Stimulated activated CD8-positive, alpha-beta memory T cell treated with anti-CD3 and anti-CD28 coated beads, Interleukin-4, amount 100 ng/mL, for 1 hour (primary cell): ENCODE results near the gene ATXN7.

Experiments
- DNase-seq, 2 donors: peaks; one replicate each; pipeline ENCODE4 v3.0.0-alpha.2; 2020; ENCODE audit warnings: low read depth in 2 of 2, low spot score in 1 of 2

The ATXN7 gene

GRCh38 chr3:64046592-64046991 lies 182.9 kb downstream of the ATXN7 start:
- DNase-seq = no peak

GRCh38 chr3:64046996-64047594 lies 183.4 kb downstream of the ATXN7 start:
- DNase-seq = no peak

- DNase-seq = no peak
Measured at GRCh38 chr3:64047787-64048186, 184.1 kb downstream of the ATXN7 start.

- no peak for DNase-seq
Measured at GRCh38 chr3:64048631-64049061, 185.0 kb downstream of the ATXN7 start.

- DNase-seq = no peak
Measured at GRCh38 chr3:64049136-64049535, 185.5 kb downstream of the ATXN7 start.

GRCh38 chr3:64049832-64050231 lies 186.2 kb downstream of the ATXN7 start:
- no peak for DNase-seq
